ENCODE data around the gene GPR68. TPM values are rescaled to one million over a fixed set of nuclear protein-coding genes. Genes with fewer than 3 reads are reported as not detected.

Gene GPR68, protein sequence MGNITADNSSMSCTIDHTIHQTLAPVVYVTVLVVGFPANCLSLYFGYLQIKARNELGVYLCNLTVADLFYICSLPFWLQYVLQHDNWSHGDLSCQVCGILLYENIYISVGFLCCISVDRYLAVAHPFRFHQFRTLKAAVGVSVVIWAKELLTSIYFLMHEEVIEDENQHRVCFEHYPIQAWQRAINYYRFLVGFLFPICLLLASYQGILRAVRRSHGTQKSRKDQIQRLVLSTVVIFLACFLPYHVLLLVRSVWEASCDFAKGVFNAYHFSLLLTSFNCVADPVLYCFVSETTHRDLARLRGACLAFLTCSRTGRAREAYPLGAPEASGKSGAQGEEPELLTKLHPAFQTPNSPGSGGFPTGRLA
- 0.34 and 0.53 TPM in 2 replicates for total RNA-seq
- 0.14 TPM for total RNA-seq (2013)
- polyA plus RNA-seq: 0.31 and 1.3 TPM in 2 replicates
- 0.94 and 3.5 TPM in 2 replicates for polyA minus RNA-seq

DNA sequence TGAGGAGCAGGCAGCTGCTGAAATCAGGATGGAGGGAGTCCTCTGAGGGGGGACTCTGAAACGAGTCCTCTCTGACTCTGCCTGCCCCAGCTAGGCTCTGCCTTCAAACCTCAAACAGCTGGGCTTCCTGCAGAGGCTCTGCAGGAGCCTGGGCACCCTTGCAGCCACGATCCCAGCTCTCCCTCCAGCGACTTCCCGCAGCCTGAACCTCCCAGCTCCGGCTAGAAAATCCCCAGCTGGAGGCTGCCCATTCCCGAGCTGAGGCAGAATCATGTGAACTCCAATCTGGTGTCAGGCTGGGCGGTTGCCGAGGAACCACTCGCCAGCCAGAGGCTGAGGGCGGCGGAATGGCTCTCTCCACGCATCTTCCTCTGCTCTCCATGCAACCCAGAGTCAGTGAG, at the start of gene GPR68:
TSS of gene GPR68 (minus strand) at position 204 of the 401 bp plus-strand sequence. CDS start 9,654 bp downstream, outside the sequence.
- H3K79me2 ChIP-seq (ENCODE audit: control insufficient read depth, insufficient read depth, low read length): peaks cover 8% of the 10 kb centered on the region
- peak within 1 kb of the TSS; percentile 15 for H3K9ac ChIP-seq (ENCODE audit: low read length)
- Mint-ChIP-seq H3K4me1 (peaks cover 62% of the 10 kb centered on the region), H3K9me3 (ENCODE audit: insufficient read depth) (no peaks in the 10 kb centered on the region), H3K4me3 (peak within 1 kb of the TSS; percentile 75), H3K27ac (peak within 1 kb of the TSS; percentile 91), H3K27me3 (no peaks in the 10 kb centered on the region)
- no peaks in the 10 kb centered on the region for H3K9me3 ChIP-seq (ENCODE audit: control extremely low read depth in 1 of 3, control insufficient read depth in 2 of 3, insufficient read depth in 1 of 3, low read length in 2 of 3)
- intact Hi-C loops (cut with micrococcal nuclease): loop anchor here (5.0 to 10.0 kb wide), 5 partner anchors 43 to 847 kb away; partner anchors contain the start of genes CALM1 and RPS6KA5
- ChIA-PET POLR2A (interaction anchor here (0.7 to 2.6 kb wide), 5 partner anchors 8 to 184 kb away, joined by 3 to 9 read pairs (median 3); no protein-coding TSS in a partner anchor), CTCF (interaction anchor here (0.8 to 6.1 kb wide), 9 partner anchors 8 to 66 kb away, joined by 3 to 42 read pairs (median 4); no protein-coding TSS in a partner anchor)
- peak within 1 kb of the TSS; percentile 5 for H2AFZ ChIP-seq (ENCODE audit: insufficient read depth, low read depth, low read length, poor library complexity, severe bottlenecking)
- TF ChIP-seq, protein P1, sequence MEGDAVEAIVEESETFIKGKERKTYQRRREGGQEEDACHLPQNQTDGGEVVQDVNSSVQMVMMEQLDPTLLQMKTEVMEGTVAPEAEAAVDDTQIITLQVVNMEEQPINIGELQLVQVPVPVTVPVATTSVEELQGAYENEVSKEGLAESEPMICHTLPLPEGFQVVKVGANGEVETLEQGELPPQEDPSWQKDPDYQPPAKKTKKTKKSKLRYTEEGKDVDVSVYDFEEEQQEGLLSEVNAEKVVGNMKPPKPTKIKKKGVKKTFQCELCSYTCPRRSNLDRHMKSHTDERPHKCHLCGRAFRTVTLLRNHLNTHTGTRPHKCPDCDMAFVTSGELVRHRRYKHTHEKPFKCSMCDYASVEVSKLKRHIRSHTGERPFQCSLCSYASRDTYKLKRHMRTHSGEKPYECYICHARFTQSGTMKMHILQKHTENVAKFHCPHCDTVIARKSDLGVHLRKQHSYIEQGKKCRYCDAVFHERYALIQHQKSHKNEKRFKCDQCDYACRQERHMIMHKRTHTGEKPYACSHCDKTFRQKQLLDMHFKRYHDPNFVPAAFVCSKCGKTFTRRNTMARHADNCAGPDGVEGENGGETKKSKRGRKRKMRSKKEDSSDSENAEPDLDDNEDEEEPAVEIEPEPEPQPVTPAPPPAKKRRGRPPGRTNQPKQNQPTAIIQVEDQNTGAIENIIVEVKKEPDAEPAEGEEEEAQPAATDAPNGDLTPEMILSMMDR (IDR thresholded peaks at IDR 0.05): no peak
- no peak for TF ChIP-seq EZH2 (IDR thresholded peaks at IDR 0.05; ENCODE audit: borderline replicate concordance, insufficient read depth, low read depth, low read length, poor library complexity, severe bottlenecking)
- 13% methylated on average over 6 of the region's 12 CpGs for WGBS (ENCODE audit: insufficient coverage)
- H3K27ac ChIP-seq (ENCODE audit: low read length in 2 of 2): peak within 1 kb of the TSS; percentile 57 to 79
- H3K36me3 ChIP-seq (replicated peaks in 1 of 2; ENCODE audit: control extremely low read depth in 1 of 2, control insufficient read depth in 1 of 2, extremely low read depth in 1 of 2, insufficient read depth in 2 of 2, low read length in 1 of 2): no peaks in the 10 kb centered on the region
- H3K4me2 ChIP-seq (replicated peaks; ENCODE audit: low read depth, low read length, poor library complexity, severe bottlenecking): peak within 1 kb of the TSS; percentile 79
- H3K4me1 ChIP-seq (ENCODE audit: control insufficient read depth in 2 of 2, insufficient read depth in 2 of 2, low read length in 2 of 2): peaks cover 46 to 55% of the 10 kb centered on the region in 2 donors
- no peaks in the 10 kb centered on the region for H3K27me3 ChIP-seq (replicated peaks in 1 of 4; ENCODE audit: control extremely low read depth in 1 of 4, control insufficient read depth in 3 of 4, insufficient read depth in 4 of 4, low read length in 3 of 4)
- DNase-seq (no peak), ATAC-seq (ENCODE audit: low read depth) (no peak)
- peak within 1 kb of the TSS in 2 of 5 experiments; percentile 30 to 37 for H3K4me3 ChIP-seq (ENCODE audit: control extremely low read depth in 1 of 5, extremely low read depth in 1 of 5, insufficient read depth in 1 of 5, low read depth in 2 of 5, low read length in 4 of 5)
- no peaks in the 10 kb centered on the region for H4K20me1 ChIP-seq (ENCODE audit: control insufficient read depth, insufficient read depth, low read length, poor library complexity, severe bottlenecking)

DNA sequence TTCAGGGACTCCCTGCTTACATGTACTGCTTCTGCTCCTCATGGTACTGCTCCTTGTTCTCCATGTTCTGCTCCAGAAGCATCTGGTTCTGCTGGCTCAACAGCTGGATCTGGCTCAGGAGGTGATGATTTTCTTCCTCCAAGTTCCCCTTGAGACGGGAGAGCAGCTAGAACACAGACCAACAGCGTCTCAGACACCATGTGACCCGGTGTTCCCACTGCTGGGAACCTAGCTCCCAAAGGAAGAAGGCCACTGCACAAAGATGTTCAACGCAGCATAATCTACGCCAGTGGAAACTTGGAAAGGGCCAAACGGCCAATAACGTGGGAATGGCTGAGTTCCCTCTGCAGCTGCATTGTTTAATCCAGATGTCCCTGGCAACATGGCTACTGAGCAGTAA, 49.6 kb upstream of the GPR68 start:
- intact Hi-C loops (cut with micrococcal nuclease): no loop called here
- H3K4me3 Mint-ChIP-seq: no peak overlapping the region
- H3K9me3 Mint-ChIP-seq (ENCODE audit: insufficient read depth): no peaks in the 10 kb centered on the region
- ATAC-seq (ENCODE audit: low read depth): no peak
- DNase-seq: no peak
- no peaks in the 10 kb centered on the region for H3K4me1 Mint-ChIP-seq
- POLR2A ChIA-PET: no interaction called here
- H3K9me3 ChIP-seq (ENCODE audit: control extremely low read depth in 1 of 3, control insufficient read depth in 2 of 3, insufficient read depth in 1 of 3, low read length in 2 of 3): no peaks in the 10 kb centered on the region
- H3K9ac ChIP-seq (ENCODE audit: low read length): no peak overlapping the region
- peaks cover 43% of the 10 kb centered on the region for H4K20me1 ChIP-seq (ENCODE audit: control insufficient read depth, insufficient read depth, low read length, poor library complexity, severe bottlenecking)
- no peak for TF ChIP-seq EZH2 (IDR thresholded peaks at IDR 0.05; ENCODE audit: borderline replicate concordance, insufficient read depth, low read depth, low read length, poor library complexity, severe bottlenecking)
- TF ChIP-seq, protein P1 (IDR thresholded peaks at IDR 0.05): no peak
- peaks cover 36% of the 10 kb centered on the region for H3K79me2 ChIP-seq (ENCODE audit: control insufficient read depth, insufficient read depth, low read length)
- no peak overlapping the region for H3K4me3 ChIP-seq (ENCODE audit: control extremely low read depth in 1 of 5, extremely low read depth in 1 of 5, insufficient read depth in 1 of 5, low read depth in 2 of 5, low read length in 4 of 5)
- peaks cover 4 to 95% of the 10 kb centered on the region in 2 experiments for H3K36me3 ChIP-seq (replicated peaks in 1 of 2; ENCODE audit: control extremely low read depth in 1 of 2, control insufficient read depth in 1 of 2, extremely low read depth in 1 of 2, insufficient read depth in 2 of 2, low read length in 1 of 2)
- no peak overlapping the region for H3K4me2 ChIP-seq (replicated peaks; ENCODE audit: low read depth, low read length, poor library complexity, severe bottlenecking)
- H3K27me3 Mint-ChIP-seq: no peaks in the 10 kb centered on the region
- H2AFZ ChIP-seq (ENCODE audit: insufficient read depth, low read depth, low read length, poor library complexity, severe bottlenecking): no peak overlapping the region
- H3K27ac Mint-ChIP-seq: peak overlapping the region; percentile 65
- peak overlapping the region in 1 of 2 donors; percentile 50 for H3K27ac ChIP-seq (ENCODE audit: low read length in 2 of 2)
- no peaks in the 10 kb centered on the region for H3K27me3 ChIP-seq (replicated peaks in 1 of 4; ENCODE audit: control extremely low read depth in 1 of 4, control insufficient read depth in 3 of 4, insufficient read depth in 4 of 4, low read length in 3 of 4)
- H3K4me1 ChIP-seq (ENCODE audit: control insufficient read depth in 2 of 2, insufficient read depth in 2 of 2, low read length in 2 of 2): no peaks in the 10 kb centered on the region
- WGBS (ENCODE audit: insufficient coverage): 98% methylated on average over 7 of the region's 7 CpGs
- CTCF ChIA-PET: interaction anchor here (0.7 to 1.8 kb wide), 3 partner anchors 8 to 120 kb away, joined by 3 to 8 read pairs (median 4); no protein-coding TSS in a partner anchor
